Esophagus mucosa (tissue), 1 donor: ENCODE results near the gene HAUS8. TPM values are rescaled to one million over a fixed set of nuclear protein-coding genes. Genes with fewer than 3 reads are reported as not detected.
"Not testable (repeated sequence)": the region's sequence is repeated elsewhere in the genome, so short reads cannot be mapped to it uniquely, and the experiment has no call there.

Source experiments
- ATAC-seq: fragments of 200-7000 bp; cut with Tn5 transposase; one replicate; pipeline ENCODE4 v1.9.1; 2020
- total RNA-seq: library from RNA; stranded (reverse); gene quantifications from one replicate; pipeline ENCODE4 v1.2.4, GENCODE V29; 2023
- donor health status: DM: yes; HTN: yes; CAD: no.

Gene HAUS8
- 6.1 TPM for total RNA-seq

GRCh38 chr19:17075035-17075863 is at the start of gene HAUS8, which contains the start of gene MYO9B:
TSS of gene HAUS8 (minus strand) at chr19:17075452. CDS start at chr19:17075422, 30 bp downstream.
TSS of gene MYO9B (plus strand) at chr19:17075777. CDS start at chr19:17101718, 25,941 bp downstream.
- peak; percentile 97 for ATAC-seq

GRCh38 chr19:17124025-17124424 is 48.8 kb upstream of the HAUS8 start:
- no peak for ATAC-seq

GRCh38 chr19:17123041-17123440 is 47.8 kb upstream of the HAUS8 start:
- no peak for ATAC-seq

- no peak for ATAC-seq
Observed at GRCh38 chr19:17121736-17122293, 46.6 kb upstream of the HAUS8 start.

- no peak for ATAC-seq
Observed at GRCh38 chr19:17118957-17119356, 43.7 kb upstream of the HAUS8 start.

GRCh38 chr19:17116996-17117702 is 41.9 kb upstream of the HAUS8 start:
- ATAC-seq = no peak

- ATAC-seq = peak; percentile 67
Observed at GRCh38 chr19:17114414-17114831, 39.2 kb upstream of the HAUS8 start.

GRCh38 chr19:17113127-17113785 is 38.0 kb upstream of the HAUS8 start:
- ATAC-seq = no peak

- ATAC-seq = no peak
Observed at GRCh38 chr19:17112700-17113099, 37.4 kb upstream of the HAUS8 start.

- ATAC-seq = no peak
Observed at GRCh38 chr19:17112271-17112670, 37.0 kb upstream of the HAUS8 start.

GRCh38 chr19:17111766-17112165 is 36.5 kb upstream of the HAUS8 start:
- no peak for ATAC-seq

GRCh38 chr19:17110599-17110966 is 35.3 kb upstream of the HAUS8 start:
- no peak for ATAC-seq

- ATAC-seq = no peak
Observed at GRCh38 chr19:17109962-17110598, 34.8 kb upstream of the HAUS8 start.

- no peak for ATAC-seq
Observed at GRCh38 chr19:17109300-17109699, 34.0 kb upstream of the HAUS8 start.

GRCh38 chr19:17108453-17108784 is 33.2 kb upstream of the HAUS8 start:
- no peak for ATAC-seq

- ATAC-seq = peak; percentile 98
Observed at GRCh38 chr19:17107546-17108452, 32.5 kb upstream of the HAUS8 start.

- not testable (repeated sequence) for ATAC-seq
Observed at GRCh38 chr19:17106964-17107363, 31.7 kb upstream of the HAUS8 start.

GRCh38 chr19:17105556-17105955 is 30.3 kb upstream of the HAUS8 start:
- no peak for ATAC-seq

GRCh38 chr19:17104679-17105078 is 29.4 kb upstream of the HAUS8 start:
- no peak for ATAC-seq

GRCh38 chr19:17103177-17103576 is 27.9 kb upstream of the HAUS8 start:
- no peak for ATAC-seq
